IMR-90 (cell line): ENCODE data around the gene TJP3. TPM values are rescaled to one million over a fixed set of nuclear protein-coding genes. Genes with fewer than 3 reads are reported as not detected.

Experiments
- ATAC-seq: fragments of 200-7000 bp; cut with Tn5 transposase; 2 replicates; pipeline ENCODE4 v1.9.1; 2020; ENCODE audit warnings: low read depth, mild to moderate bottlenecking, moderate library complexity
- BruUV-seq: library from RNA; stranded (reverse); fragments of 400-500 nt; replicated peaks from 2 replicates; lab custom pipeline; 2021; lab: Mats Ljungman, UMichigan
- CTCF ChIA-PET: fragments of 300-600 bp; formaldehyde crosslinking; extraction: SDS; loops from one replicate; lab custom pipeline; 2021; ENCODE audit warnings: antibody characterized with exemption; lab: Yijun Ruan, JAX
- POLR2A ChIA-PET: fragments of 300-600 bp; sonication (Branson Sonifier 250); formaldehyde crosslinking; loops from one replicate; lab custom pipeline; 2022; ENCODE audit warnings: antibody characterized with exemption; ENCODE audit not compliant: unreplicated experiment; lab: Charles Lee
- DNase-seq: peaks from one replicate; pipeline ENCODE4 v3.0.0; 2013
- H2AFZ ChIP-seq: replicated peaks from 2 replicates; pipeline ENCODE3; 2013; ENCODE audit warnings: low read length, mild to moderate bottlenecking; ENCODE audit not compliant: poor library complexity
- H2AK5ac ChIP-seq: 2 replicates; pipeline ENCODE4 v1.6.1; 2013; ENCODE audit warnings: low read depth, low read length, inconsistent platforms
- H2AK9ac ChIP-seq: replicated peaks from 2 replicates; pipeline ENCODE3; 2013; ENCODE audit warnings: mild to moderate bottlenecking, low read depth, low read length, moderate library complexity; ENCODE audit not compliant: poor library complexity
- H2BK120ac ChIP-seq: 2 replicates; pipeline ENCODE4 v1.6.1; 2013; ENCODE audit warnings: low read depth, low read length, inconsistent platforms
- H2BK15ac ChIP-seq: 3 replicates; pipeline ENCODE4 v1.6.1; 2013; ENCODE audit warnings: low read depth, low read length, inconsistent platforms
- H2BK20ac ChIP-seq: 2 replicates; pipeline ENCODE4 v1.6.1; 2013; ENCODE audit warnings: low read depth, mild to moderate bottlenecking, inconsistent platforms, low read length, moderate library complexity
- H2BK5ac ChIP-seq: 2 replicates; pipeline ENCODE4 v1.6.1; 2013; ENCODE audit warnings: mild to moderate bottlenecking, low read depth, low read length, inconsistent platforms; ENCODE audit not compliant: poor library complexity, severe bottlenecking
- H3K14ac ChIP-seq: replicated peaks from 2 replicates; pipeline ENCODE4 v1.6.1; 2013; ENCODE audit warnings: low read depth, low read length, inconsistent platforms
- H3K18ac ChIP-seq: 2 replicates; pipeline ENCODE4 v1.6.1; 2013; ENCODE audit warnings: low read depth, low read length, control low read depth
- H3K23ac ChIP-seq: 2 replicates; pipeline ENCODE4 v1.6.1; 2013; ENCODE audit warnings: low read depth, low read length, inconsistent platforms
- H3K27ac ChIP-seq: 2 replicates; pipeline ENCODE4 v1.5.1; 2013; ENCODE audit warnings: mild to moderate bottlenecking, control low read depth, low read length; ENCODE audit not compliant: insufficient read depth
- H3K27me3 ChIP-seq: 2 replicates; pipeline ENCODE4 v1.6.1; 2013; ENCODE audit warnings: low read length; ENCODE audit not compliant: control insufficient read depth, insufficient read depth
- H3K36me3 ChIP-seq: 2 replicates; pipeline ENCODE4 v1.6.1; 2013; ENCODE audit warnings: low read length, mixed read lengths; ENCODE audit not compliant: control insufficient read depth, insufficient read depth
- H3K4ac ChIP-seq: 2 replicates; pipeline ENCODE4 v1.6.1; 2013; ENCODE audit warnings: low read depth, low read length, inconsistent platforms
- H3K4me1 ChIP-seq: 2 replicates; pipeline ENCODE4 v1.6.1; 2013; ENCODE audit warnings: low read length, mixed read lengths; ENCODE audit not compliant: control insufficient read depth, insufficient read depth
- H3K4me2 ChIP-seq: 2 replicates; pipeline ENCODE4 v1.6.1; 2013; ENCODE audit warnings: low read depth, mild to moderate bottlenecking, control low read depth, low read length, moderate library complexity
- H3K4me3 ChIP-seq: 2 replicates; pipeline ENCODE4 v1.5.1; 2013; ENCODE audit warnings: low read depth, mild to moderate bottlenecking, control low read depth, low read length, moderate library complexity; ENCODE audit not compliant: insufficient read depth
- H3K56ac ChIP-seq: 2 replicates; pipeline ENCODE4 v1.6.1; 2013; ENCODE audit warnings: low read length, inconsistent platforms; ENCODE audit not compliant: insufficient read depth; ENCODE audit errors: extremely low read depth
- H3K79me1 ChIP-seq, 2 experiments: 2 replicates each; pipeline ENCODE4 v1.6.1; 2013; ENCODE audit warnings: low read length in 2 of 2, inconsistent platforms in 1 of 2, low read depth in 1 of 2
- H3K9ac ChIP-seq: 2 replicates; pipeline ENCODE4 v1.6.1; 2013; ENCODE audit warnings: low read depth, low read length, control low read depth
- H3K9me1 ChIP-seq: 2 replicates; pipeline ENCODE4 v1.6.1; 2013; ENCODE audit warnings: low read length, inconsistent platforms; ENCODE audit not compliant: insufficient read depth
- H3K9me3 ChIP-seq: 2 replicates; pipeline ENCODE4 v1.6.1; 2013; ENCODE audit warnings: low read length; ENCODE audit not compliant: control insufficient read depth, insufficient read depth
- H4K20me1 ChIP-seq: 2 replicates; pipeline ENCODE4 v1.6.1; 2013; ENCODE audit warnings: low read length, inconsistent platforms; ENCODE audit not compliant: insufficient read depth
- H4K5ac ChIP-seq: 2 replicates; pipeline ENCODE4 v1.6.1; 2013; ENCODE audit warnings: mild to moderate bottlenecking, low read depth, low read length, control low read depth
- H4K8ac ChIP-seq, 2 experiments: 2 replicates each; pipeline ENCODE4 v1.6.1; 2013; ENCODE audit warnings: low read depth in 2 of 2, low read length in 2 of 2, control low read depth in 1 of 2, inconsistent platforms in 1 of 2
- H4K91ac ChIP-seq: 2 replicates; pipeline ENCODE4 v1.6.1; 2013; ENCODE audit warnings: low read depth, low read length, inconsistent platforms; ENCODE audit not compliant: insufficient read depth
- CEBPB ChIP-seq: IDR thresholded peaks from 2 replicates; pipeline ENCODE4 v1.6.1; 2012; ENCODE audit warnings: low read depth, low read length, improper control_type of control experiment
- MAFK ChIP-seq: IDR thresholded peaks from 2 replicates; pipeline ENCODE4 v1.6.1; 2012; ENCODE audit warnings: low read depth, low read length, improper control_type of control experiment
- MXI1 ChIP-seq: IDR thresholded peaks from 2 replicates; pipeline ENCODE4 v1.6.1; 2012; ENCODE audit warnings: low read depth, mild to moderate bottlenecking, low read length, moderate library complexity, borderline replicate concordance
- POLR2A ChIP-seq: IDR thresholded peaks from 2 replicates; pipeline ENCODE4 v1.6.1; 2012; ENCODE audit warnings: mild to moderate bottlenecking, low read depth, low read length
- SMC3 ChIP-seq: fragments of 150-350 bp; IDR thresholded peaks from 2 replicates; pipeline ENCODE4 v1.6.1; 2016; ENCODE audit warnings: low read depth, mild to moderate bottlenecking, antibody characterized with exemption, low read length, moderate library complexity
- WGBS, 2 experiments: methylation state at CpG; one replicate each; pipeline versions ENCODE4 v1.1.5 to v1.1.7; 2013; ENCODE audit warnings: missing lambda C conversion rate in 2 of 2; ENCODE audit not compliant: insufficient read length in 1 of 2; ENCODE audit errors: extremely low coverage in 2 of 2; 5-methylcytosine and 5-hydroxymethylcytosine counted together
- dilution Hi-C: fragments of 300-500 bp; cut with HindIII; formaldehyde crosslinking; loops from one replicate; pipeline ENCODE4 v1.14.3; 2018; ENCODE audit warnings: low sequenced_read_pairs; ENCODE audit not compliant: unreplicated experiment
- in situ Hi-C: fragments of 300-500 bp; cut with MboI; formaldehyde crosslinking; loops from 3 replicates; pipeline ENCODE4 v1.14.3; 2019; ENCODE audit warnings: low sequenced_read_pairs, inconsistent platforms, mixed read lengths
- intact Hi-C: fragments of 100-400 bp; cut with micrococcal nuclease; formaldehyde crosslinking; loops from 2 replicates; pipeline ENCODE4 v1.10.0; 2022
- polyA plus RNA-seq, 3 experiments: library from polyadenylated mRNA; depleted of rRNA; stranded (reverse); fragments of >200 nt; gene quantifications; 2 replicates each; pipeline ENCODE4 v1.2.3, GENCODE V29; 2012; ENCODE audit warnings: low replicate concordance in 1 of 3
- total RNA-seq: library from RNA; depleted of rRNA; stranded (reverse); fragments of >200 nt; gene quantifications from 2 replicates; pipeline ENCODE4 v1.2.3, GENCODE V29; 2012

TJP3 gene
- total and polyA plus RNA-seq, 2 of the 4 experiments (the other 2 are of a cell fraction) = not detected

DNA sequence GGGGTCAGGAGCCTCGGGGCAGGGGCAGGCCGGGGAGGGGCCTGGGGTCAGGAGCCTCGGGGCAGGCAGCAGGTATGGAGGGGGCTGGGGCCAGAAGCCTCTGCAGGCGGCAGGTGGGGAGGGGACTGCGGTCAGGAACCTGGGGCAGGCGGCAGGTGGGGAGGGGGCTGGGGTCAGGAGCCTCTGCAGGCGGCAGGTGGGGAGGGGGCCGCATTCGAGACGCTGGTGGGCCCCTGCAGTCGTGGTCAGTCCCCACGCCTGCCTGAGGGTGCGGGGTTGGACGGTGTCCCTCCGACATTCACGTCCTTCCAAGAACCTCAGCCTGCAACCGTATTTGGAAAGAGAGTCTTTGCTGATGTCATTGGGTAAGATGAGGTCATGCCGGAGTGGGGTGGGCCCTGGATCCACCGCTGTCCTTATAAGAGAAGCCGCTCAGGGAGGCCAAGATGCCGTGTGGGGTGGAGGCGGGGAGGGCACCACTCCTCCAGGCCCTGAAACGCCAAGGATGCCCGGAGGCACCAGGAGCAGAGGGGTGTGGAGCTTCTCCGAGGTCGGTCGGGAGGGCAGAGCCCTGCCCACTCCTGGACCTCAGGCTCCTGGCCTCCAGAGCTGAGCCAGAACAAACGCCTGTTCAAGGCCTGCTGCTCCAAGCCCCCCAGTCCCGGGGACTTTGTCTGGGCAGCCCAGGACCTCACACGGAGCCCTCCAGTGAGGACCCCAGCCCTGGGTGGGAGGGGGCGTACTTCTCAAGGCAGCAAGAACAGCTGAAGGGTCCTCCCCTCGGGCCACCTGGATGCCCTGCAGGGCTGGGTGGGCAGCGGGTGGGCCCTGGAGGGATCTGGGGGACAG, 38.0 kb upstream of the TJP3 start:
- H3K14ac ChIP-seq = peak overlapping the region; percentile 17; the same call in 1 of the 2 replicates
- no peak overlapping the region for H3K4me3 ChIP-seq
- H3K27ac ChIP-seq = peak overlapping the region; percentile 77
- peaks cover 15 to 70% of the 10 kb centered on the region in 2 experiments for H3K79me1 ChIP-seq
- H3K27me3 ChIP-seq = no peaks in the 10 kb centered on the region
- peak overlapping the region; percentile 43; the same call in 1 of the 2 replicates for H4K91ac ChIP-seq
- peak overlapping the region; percentile 95 for H2AK9ac ChIP-seq
- in situ Hi-C loops (loop anchor here (5.0 kb wide), 1 partner anchor 32 kb away; the partner anchor contains the start of gene PIP5K1C), intact Hi-C loops (loop anchor here (2.0 to 10.0 kb wide), 4 partner anchors 29 to 535 kb away; no protein-coding TSS in a partner anchor), dilution Hi-C loops (no loop called here)
- H2AK5ac ChIP-seq = peak overlapping the region; percentile 64
- H4K20me1 ChIP-seq = peaks cover 34% of the 10 kb centered on the region
- no peaks in the 10 kb centered on the region for H3K9me3 ChIP-seq
- WGBS, 2 experiments = 80% methylated on average over 13 of the region's 33 CpGs; no CpG with 5 or more reads in 1 of the 2 experiments
- H2BK20ac ChIP-seq = no peak overlapping the region
- peaks cover 4% of the 10 kb centered on the region; the same call in 1 of the 2 replicates for H3K9me1 ChIP-seq
- H3K18ac ChIP-seq = peak overlapping the region; percentile 47; the same call in 1 of the 2 replicates
- H3K56ac ChIP-seq = no peak overlapping the region; the same call in 1 of the 2 replicates
- peak overlapping the region; percentile 61 for H3K9ac ChIP-seq
- H2AFZ ChIP-seq = peak overlapping the region; percentile 71
- no peak overlapping the region for H2BK15ac ChIP-seq
- DNase-seq = peak; percentile 84
- no TSS peak for BruUV-seq
- ChIA-PET CTCF (no interaction called here), POLR2A (no interaction called here)
- H4K5ac ChIP-seq = peak overlapping the region; percentile 6; the same call in 1 of the 2 replicates
- peak overlapping the region; percentile 17; the same call in 1 of the 2 replicates for H3K4me2 ChIP-seq
- peak overlapping the region; percentile 23; the same call in 1 of the 2 replicates for H3K23ac ChIP-seq
- peaks cover 24% of the 10 kb centered on the region for H3K4me1 ChIP-seq
- H2BK5ac ChIP-seq = peak overlapping the region; percentile 51
- peak; percentile 72 for TF ChIP-seq POLR2A
- no peak for TF ChIP-seq MAFK
- no peak for TF ChIP-seq MXI1
- no peak; the same call in 1 of the 2 replicates for TF ChIP-seq SMC3
- peak; percentile 38; the same call in 1 of the 2 replicates for TF ChIP-seq CEBPB
- ATAC-seq = peak; percentile 62
- H4K8ac ChIP-seq = peak overlapping the region; percentile 69 to 77; a peak in 2 of 4 replicates
- H2BK120ac ChIP-seq = peak overlapping the region; percentile 76
- H3K36me3 ChIP-seq = peaks cover 6% of the 10 kb centered on the region; the same call in 1 of the 2 replicates
- H3K4ac ChIP-seq = peak overlapping the region; percentile 90
